Peyer's patch (tissue), 4 donors: ENCODE data around the gene CCDC85A.

Source experiments
- POLR2A ChIP-seq, 2 donors: fragments of 450-650 bp; IDR thresholded peaks; one replicate each; pipeline ENCODE4 v1.5.1; 2017; ENCODE audit warnings: antibody characterized with exemption in 2 of 2, mild to moderate bottlenecking in 2 of 2, moderate library complexity in 2 of 2
- TF ChIP-seq, protein P1 (sequence below), 6 experiments: fragments of 450-650 bp in 4 of 6; fragments of 200-600 bp in 2 of 6; sonication (generic) in 1 of 6; IDR thresholded peaks; one replicate each; pipeline ENCODE4 v1.5.1; 2017 to 2019; ENCODE audit warnings: antibody characterized with exemption in 6 of 6, mild to moderate bottlenecking in 3 of 6, moderate library complexity in 1 of 6

DNA sequence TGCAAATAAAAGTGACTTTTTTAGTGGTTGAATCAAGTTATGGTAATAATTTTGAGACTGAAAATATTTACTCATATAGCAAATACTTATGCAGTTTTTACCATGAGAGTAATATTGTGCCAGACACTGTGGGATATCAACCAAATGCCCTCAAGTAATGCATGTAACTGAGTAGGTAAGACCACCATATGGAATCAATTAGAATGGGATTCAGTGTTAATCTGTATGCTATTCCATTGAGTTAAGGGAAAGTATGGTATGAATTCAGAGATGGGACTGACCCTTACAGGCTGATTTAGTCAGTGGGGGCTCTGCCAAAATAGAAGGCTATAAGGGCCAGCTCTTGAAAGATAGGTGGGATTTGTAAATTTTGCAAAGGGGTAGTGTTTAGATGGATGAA, 131.6 kb downstream of the CCDC85A start:
- TF ChIP-seq, protein P1, sequence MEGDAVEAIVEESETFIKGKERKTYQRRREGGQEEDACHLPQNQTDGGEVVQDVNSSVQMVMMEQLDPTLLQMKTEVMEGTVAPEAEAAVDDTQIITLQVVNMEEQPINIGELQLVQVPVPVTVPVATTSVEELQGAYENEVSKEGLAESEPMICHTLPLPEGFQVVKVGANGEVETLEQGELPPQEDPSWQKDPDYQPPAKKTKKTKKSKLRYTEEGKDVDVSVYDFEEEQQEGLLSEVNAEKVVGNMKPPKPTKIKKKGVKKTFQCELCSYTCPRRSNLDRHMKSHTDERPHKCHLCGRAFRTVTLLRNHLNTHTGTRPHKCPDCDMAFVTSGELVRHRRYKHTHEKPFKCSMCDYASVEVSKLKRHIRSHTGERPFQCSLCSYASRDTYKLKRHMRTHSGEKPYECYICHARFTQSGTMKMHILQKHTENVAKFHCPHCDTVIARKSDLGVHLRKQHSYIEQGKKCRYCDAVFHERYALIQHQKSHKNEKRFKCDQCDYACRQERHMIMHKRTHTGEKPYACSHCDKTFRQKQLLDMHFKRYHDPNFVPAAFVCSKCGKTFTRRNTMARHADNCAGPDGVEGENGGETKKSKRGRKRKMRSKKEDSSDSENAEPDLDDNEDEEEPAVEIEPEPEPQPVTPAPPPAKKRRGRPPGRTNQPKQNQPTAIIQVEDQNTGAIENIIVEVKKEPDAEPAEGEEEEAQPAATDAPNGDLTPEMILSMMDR (IDR thresholded peaks at IDR 0.05): no peak
- no peak for TF ChIP-seq POLR2A (IDR thresholded peaks at IDR 0.05)
